CD1c-positive myeloid dendritic cell (primary cell): Measurements from ENCODE around the gene ELK1.
"Not testable (repeated sequence)": the region's sequence is repeated elsewhere in the genome, so short reads cannot be mapped to it uniquely, and the experiment has no call there.

Source experiments
- DNase-seq: peaks from one replicate; pipeline ENCODE4 v3.0.0-alpha.2; 2016; ENCODE audit errors: extremely low spot score

Gene ELK1, protein sequence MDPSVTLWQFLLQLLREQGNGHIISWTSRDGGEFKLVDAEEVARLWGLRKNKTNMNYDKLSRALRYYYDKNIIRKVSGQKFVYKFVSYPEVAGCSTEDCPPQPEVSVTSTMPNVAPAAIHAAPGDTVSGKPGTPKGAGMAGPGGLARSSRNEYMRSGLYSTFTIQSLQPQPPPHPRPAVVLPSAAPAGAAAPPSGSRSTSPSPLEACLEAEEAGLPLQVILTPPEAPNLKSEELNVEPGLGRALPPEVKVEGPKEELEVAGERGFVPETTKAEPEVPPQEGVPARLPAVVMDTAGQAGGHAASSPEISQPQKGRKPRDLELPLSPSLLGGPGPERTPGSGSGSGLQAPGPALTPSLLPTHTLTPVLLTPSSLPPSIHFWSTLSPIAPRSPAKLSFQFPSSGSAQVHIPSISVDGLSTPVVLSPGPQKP

DNA sequence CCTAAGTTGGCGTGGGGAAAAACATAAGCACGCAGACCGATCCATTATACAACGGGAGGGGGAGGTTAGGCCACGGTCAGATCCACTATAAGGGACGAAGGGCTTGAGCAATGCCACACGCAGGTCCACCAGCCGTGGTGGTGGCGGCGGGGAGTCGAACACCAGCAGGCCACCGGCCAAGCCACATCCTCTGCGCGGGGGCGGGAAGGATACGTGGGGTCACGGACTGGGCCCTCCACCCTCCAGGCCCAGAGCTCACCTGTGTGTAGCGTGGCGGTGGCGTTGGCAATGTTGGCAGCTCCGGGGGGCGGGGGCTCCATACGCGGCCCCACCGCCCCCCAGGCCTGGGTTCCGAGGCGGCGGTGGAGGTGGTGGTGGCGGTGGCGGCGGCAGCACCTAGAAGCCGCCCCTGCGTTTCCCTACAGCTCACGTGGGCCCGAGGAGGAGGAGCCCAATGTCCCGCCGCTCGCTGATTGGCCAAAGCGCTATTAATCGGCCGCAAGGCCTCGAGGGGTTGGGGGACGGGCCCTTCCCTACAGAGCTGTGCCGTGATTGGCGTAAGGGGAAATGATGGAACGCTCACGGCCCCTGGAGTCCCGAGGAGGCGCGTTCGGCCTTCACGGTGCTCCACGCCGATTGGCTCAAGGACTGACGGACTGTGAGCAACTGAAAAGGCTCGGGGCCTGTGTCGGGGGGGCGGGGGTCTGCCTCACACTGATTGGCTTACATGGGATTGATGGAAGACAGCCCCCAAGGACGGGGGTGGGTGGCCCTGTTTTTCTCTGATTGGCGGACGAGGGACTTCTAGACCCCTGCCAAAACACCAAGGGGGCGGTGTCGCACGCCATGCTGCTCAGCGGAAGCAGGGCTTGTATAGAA, at the start of gene ELK1:
Gene ELK1 (minus strand): TSS at position 400 of the 879 bp plus-strand sequence. CDS start 9,122 bp downstream, outside the sequence.
- peak; percentile 94 for DNase-seq

DNA sequence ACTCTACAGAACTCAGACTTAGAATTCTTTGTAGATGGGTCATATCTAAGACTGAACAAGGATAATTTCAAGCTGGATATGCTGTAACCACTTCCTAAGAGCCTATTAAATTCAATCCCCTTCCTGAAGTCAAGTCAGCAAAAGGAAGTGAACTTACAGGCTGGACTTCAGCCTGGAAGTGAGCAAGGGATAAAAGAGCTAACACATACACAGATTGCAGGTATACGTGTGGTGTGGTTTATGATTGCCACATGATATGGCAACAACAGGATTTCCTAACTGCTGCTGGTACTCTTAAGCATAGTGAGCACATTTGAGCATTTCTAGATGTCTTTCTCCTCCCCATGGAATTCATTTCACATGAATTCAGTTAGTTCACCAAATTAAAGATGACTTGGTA, 46.8 kb upstream of the ELK1 start:
- no peak for DNase-seq

DNA sequence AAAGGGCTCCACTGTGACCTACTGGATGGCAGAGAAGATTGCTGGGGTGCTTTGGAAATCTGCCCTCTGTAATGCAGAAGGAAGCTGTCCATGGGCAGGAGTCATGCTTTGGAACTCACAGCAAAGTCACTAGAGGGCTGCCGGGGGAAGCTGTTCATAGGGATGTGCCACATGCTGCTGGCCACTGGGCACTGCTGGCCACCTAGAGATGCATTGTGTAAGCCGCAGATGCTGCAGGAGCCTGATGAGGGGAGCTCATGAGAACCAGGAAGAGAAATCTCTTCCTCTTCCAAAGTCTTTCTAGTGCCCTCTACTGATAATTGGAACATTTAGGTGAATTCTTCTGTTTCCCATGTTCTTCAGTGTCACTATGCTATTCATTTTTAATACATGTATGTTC, 39.8 kb upstream of the ELK1 start:
- DNase-seq, result peak; percentile 1

DNA sequence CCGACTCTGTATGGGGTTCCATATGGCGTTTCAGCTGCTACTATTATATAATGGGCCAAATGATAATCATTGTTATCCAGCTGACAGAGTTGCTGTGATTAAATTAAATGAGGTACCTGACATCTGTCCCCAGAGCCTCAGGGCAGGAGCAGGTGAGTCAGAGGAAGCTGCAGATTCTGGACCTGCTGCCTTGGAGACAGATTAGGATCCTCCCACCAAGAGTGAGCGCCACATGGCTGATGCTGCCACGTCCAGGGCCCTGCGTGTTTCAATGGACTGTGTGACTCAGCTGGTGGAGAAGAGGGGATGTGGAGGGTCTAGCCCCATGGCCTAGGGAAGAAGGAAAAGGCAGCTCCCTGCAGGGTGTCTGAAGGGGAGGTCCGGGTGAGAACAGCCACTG, 36.9 kb upstream of the ELK1 start:
- DNase-seq, result no peak

DNA sequence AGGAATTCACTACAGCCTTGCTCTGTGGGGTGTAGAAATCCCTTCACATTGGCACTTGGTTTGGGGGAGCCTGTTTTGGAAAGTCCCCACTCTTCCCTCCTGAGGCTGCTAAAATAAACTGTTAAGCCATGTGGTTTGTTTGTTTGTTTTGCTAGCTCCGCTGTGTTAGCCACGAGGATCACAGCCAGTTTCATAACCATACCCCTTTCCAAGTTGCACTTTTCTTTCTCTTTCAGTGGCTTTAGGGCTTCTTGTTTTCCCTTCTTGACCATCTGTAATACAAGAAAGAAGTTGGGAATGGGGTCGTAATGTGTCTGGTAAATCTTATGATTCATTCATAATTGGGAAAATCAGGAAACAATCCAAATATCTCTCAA, 33.5 kb upstream of the ELK1 start:
- DNase-seq, result no peak

DNA sequence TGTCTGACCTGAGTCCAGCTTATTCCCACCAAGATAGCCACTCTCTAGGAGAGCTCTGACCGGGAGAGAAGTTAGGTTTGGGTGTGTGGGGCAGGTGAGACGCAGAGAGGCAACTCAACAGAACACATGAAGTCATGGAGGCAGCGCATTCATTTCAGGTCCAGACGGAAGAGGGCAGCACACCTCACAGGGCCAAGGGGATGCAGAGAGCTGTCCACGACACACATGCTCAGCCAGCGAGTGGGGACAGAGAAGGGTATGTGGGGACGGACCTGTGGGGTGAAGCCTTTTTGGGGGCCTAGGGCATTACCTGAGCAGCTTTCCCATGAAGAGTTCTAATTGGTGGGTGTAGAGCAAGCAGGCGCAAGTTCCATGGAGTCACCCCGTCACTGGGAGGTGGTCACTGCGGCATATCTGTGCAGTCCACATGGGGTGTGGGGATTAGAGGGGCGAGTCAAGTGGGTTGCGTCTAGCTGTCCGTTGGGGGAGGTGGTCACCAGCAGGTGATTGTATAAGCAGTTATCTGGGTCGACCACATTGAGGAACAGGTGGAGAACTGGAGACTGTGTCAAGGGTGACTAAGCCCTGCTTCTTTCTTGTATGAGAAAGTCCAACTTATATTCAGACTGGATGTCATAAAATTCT, 32.9 kb upstream of the ELK1 start:
- DNase-seq, result no peak

DNA sequence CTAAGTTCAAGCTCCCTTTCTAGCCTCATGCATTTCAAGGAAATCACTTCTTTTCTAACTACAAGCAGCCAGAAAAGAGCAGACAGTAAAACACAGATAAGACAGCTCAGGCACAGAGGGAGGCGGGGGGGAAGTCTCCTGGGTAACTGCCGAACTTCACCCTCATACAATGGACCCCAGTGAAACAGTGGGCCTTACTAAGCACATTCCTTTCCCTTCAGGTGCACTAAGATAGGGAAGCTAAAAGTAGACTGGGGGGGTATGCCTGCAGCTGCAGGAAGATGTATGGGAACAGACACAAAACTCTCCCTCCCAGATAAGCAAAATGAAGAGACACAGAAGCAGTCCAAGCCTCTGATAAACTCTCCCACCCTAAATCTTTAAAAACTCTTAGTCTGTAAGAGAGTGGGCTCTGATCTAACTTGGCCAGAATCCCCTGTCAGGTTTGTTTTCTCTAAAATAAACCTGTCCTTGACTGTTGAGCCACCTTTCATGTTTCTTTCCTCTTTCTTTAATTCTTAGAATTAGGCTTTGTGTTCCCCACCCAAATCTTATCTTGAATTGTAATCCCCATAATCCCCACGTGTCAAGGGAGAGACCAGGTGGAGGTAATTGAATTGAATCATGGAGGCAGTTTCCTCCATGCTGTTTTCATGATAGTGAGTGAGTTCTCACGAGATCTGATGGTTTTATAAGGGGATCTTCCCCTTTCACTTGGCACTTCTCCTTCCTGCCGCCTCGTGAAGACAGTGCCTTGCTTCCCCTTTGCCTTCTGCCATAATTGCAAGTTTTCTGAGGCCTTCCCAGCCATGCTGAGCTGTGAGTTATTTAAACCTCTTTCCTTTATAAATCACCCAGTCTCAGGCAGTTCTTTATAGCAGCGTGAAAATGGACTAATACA, 25.8 kb upstream of the ELK1 start:
- DNase-seq, result peak; percentile 47

DNA sequence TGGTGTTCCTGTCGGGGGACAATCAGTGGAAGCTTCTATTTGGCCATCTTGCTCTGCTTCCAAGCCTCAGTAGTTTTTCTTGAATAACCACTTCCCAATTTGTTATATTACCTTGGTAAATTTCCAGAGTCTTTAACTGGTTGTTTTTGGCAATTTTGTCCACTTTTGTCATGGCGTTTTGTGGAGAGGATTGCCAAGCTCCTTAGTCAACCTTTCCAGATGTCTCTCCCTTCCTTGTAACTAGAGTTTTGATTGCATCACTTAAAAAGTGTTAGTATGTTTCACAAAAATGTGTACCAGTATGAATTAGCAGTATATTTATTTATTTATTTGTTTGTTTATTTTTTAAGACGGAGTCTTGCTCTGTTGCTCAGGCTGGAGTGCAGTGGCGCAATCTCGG, 24.4 kb upstream of the ELK1 start:
- DNase-seq, result no peak

DNA sequence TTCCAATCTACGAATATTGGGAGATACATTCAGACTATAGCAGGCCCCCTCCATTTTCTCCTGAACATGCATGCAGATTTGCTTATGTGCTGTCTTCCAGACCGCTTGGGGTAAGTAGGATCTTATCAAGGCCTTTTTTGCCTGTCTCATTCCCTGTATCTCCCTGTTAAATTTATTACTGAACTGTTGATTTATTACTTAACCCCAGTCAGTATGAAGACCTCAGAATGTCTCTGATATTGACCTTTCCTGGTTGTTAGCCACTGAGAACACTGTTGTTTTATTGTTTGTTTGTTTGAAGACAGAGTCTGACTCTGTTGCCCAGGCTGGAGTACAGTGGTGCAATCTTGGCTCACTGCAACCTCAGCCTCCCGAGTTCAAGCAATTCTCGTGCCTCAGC, 15.4 kb upstream of the ELK1 start:
- not testable (repeated sequence) for DNase-seq

DNA sequence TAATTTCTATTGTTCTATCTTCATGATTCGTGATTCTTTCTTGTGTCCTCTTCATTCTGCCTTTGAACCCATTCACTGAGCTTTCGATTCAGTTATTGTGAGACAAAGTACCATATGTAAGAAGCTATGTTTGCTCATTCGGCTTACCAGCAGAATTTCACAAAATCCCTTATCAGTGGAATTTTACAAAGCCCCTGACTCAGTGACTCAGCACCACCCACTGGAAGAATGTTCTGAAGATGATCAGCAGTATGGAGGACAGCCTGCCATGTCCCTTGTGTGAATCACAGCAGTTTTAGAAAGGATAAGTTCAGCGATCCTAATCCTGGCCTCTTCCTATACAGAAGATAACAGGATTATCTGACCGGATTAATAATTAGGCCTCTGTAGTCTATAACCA, 14.4 kb upstream of the ELK1 start:
- DNase-seq, result no peak

DNA sequence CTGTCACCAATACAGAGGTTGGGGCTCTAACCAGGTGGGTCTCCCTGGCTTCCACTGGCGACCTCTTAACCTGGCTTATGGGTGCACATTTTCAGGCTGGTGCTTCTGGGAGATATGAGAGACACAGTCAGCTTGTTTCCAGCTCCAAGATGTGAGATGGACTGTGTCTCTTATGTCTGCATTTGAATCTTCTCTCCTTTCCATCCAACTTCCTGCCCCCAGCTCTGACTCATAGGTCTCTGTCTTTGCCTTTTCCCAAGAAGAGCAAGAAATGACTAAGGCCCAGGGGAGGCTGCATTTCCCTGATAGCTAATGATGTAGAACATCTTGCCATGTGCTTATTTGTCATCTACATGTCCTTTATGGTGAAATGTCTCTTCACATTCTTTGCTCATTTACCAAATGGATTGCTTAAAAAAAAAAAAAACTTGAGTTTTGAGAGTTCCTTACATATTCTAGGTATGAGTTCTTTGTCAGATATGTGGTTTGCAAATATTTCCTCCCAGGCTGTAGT, 11.8 kb upstream of the ELK1 start:
- peak; percentile 79 for DNase-seq

DNA sequence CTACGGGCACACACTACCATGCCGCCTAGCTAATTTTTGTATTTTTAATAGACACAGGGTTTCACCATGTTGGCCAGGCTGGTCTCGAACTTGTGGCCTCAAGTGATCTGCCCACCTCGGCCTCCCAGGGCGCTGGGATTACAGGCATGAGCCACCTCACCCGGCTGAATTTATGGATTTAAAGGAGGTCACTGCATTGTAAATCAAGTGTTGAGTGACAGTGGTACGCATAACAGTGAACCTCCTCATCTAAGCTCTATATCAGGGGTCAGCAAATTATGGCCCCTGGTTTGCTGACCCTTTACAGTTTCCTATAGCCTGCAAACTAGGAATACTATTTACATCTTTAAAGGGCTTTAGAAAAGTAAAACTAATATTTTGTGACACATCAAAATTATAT, 11.2 kb upstream of the ELK1 start:
- DNase-seq, result no peak

DNA sequence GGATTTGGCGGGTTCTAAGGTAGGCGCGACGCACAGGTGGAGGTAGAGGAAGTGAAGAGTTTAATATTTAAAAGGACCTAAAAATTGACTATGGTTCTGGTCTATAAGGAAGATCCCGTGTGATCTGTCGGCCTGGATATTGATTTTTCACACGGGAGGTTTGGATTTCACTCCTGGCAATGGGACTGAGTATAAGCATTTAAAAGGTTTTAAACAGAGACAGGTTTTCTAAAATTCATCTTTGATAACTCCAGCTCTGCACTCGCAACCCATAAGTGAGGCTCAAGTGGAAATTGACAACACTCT, 9.0 kb upstream of the ELK1 start:
- DNase-seq, result no peak

DNA sequence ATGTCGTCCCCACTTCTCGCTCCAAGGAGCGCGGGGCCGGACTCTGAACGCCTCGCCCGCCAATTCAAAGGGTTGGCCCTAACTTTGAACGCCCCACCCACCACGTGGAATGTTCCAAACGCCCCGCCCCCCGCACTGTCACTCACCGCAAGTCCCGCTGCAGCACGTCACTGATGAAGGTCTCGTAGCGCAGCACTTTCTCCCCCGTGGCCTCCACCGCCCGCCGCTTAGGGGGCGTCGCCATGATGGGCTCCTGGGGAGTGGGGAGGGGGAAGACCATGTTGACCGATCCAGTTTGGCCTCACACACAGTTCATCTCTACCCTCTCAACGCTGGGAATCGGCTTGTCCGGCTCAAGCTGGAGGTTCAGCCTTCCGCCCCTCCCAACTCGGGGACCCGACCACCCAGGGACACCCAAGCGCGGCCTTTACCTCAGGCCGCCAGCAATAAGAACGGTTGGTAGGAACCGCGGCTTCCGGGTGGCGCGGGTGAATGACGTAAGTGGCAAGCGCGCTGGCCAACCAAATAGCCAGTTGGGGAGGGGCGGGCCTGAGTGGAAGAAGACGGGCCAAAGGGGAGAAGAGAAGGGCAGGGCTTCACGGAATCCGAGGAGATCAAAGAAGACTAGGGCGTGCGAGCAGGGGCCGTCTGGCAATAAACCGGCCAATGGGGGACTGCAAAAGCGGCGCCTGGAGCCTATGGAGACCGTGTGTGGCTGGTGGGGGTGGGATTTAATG, 8.5 kb upstream of the ELK1 start, which contains the start of gene UXT:
Gene UXT (minus strand): TSS at position 497 of the 737 bp plus-strand sequence. CDS start 253 bp downstream, at position 244.
- DNase-seq, result peak; percentile 94

DNA sequence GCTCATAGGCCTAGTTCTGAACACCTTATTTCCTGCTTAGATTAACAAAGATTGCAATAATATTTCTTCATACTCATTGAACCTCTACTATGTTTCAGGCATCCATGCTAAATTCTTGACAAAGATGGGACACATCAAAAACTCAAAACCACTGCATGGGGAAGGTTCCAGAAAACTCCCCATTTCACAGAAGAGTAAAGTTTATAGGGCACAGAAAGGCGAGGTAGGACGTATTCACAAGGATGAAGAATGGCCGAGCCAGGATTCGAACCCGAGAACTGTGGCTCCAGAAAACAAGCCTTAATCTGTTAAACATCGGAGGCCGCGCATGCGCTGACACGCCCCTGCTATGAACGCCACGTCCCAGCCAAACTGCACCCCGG, 7.9 kb upstream of the ELK1 start:
- DNase-seq, result no peak

DNA sequence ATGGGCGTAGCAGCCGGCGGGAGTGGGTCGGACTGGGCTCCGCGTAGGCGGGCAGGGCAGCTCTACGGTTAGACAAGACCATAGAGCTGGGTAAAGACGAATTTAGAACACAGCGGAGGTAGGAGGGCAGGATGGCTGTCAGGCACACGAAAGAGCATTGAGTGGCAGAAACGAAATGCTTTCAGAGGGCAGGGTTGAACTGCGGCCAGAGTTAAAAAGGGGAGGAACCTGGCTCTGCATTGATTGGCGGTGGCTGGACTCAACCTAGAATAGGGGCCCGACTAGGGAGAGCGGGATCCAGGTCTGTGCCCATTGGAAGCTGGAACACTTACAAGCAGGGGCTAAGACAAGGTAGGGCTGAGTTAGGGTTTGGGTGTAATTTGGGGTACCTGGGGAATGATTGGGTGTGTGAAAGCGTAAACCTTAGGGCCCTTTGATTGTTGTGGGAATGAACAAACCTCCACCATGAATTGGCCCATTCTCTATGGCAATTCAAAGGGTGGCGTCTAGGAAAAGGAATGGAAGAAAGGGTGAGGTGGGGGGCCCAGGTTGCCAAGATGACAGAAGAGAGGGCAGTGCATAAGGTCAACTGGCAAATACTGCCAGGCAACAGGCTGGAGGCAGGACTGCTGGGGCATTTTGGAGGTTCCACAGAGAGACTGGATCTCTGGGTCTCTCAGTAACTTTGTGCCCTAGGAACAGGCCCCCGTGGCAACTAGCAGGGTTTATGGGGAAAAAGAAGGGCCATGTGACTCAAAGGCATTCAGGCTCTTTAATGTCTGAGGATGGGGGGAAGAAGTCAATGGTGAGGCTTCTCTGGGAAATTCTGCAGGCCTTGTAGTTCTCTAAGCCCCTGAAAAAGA, 911 bp upstream of the ELK1 start:
- no peak for DNase-seq

DNA sequence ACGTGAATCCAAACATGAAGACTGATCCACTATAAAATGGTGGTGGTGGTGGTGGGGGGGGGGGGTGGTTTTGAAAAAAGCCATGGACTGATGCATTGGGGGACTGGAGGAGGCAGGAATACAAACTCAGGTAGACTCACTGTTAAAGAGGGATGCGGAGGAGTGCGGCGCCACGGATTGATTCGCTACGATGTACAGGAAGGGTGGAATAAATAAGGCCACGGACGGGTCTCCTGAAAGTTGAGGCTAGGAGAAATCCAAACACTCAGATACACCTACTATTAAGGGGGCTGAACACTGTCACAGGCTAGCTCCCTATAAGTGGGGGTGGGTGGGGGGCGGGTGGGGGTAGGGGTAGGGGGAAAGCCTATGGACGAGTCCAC, 591 bp downstream of the ELK1 start:
- no peak for DNase-seq

DNA sequence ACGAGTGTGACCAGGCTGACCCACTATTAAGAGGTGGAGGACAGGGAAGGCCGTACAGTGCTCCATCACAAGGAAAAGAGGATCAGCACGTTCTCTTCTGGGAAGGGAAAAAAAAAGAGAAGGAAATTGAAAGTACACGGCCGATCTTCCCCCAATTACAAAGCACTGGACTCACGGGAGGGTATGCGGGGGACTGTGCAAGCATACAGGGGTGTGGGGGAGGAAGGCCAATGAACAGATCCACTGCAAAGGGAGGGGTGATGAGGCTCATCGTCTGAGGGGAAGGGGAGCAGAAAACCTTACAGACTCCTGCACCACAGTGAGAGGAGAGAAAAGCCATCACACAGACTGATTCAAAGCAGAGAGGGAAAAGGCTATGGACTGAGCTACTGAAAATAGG, 1.1 kb downstream of the ELK1 start:
- no peak for DNase-seq

DNA sequence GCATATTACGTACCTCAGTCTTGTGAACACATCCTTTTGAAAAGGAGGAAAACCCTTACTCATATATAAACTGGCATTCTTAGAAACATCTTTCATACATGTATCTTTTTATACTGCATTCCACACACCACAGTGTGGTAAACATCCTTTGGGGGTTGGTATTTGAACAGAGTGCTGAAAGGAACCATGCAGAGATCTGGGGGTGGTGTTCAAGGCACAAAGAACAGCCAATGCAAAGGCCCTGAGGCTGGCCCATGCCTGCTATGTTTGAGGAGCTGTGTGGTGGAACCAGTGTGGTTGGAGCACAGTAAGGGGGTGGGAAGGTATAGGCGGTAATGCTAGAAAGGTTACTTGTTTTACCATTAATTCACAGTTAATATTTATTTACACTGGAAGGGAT, 2.0 kb downstream of the ELK1 start:
- DNase-seq, result no peak

DNA sequence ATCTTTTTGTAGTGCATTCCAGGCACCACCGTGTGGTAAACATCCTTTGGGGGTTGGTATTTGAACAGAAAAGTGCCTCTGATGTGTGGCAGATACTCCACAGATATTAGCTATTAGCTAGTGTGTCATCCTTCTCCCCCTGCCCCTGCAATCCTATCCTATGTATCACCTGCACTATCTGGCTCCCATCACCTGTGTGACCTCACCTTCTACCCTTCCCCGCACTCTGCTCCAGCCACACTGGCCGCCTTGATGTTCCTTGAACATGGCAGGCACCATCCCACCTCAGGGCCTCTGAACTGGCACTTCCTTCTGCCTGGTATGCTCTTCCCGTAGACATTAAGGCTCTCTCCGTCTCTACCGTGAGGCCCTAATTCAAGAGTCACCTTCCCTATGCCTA, 3.7 kb downstream of the ELK1 start:
- DNase-seq, result no peak
